Muscle of arm (tissue), 12 donors: ENCODE measurements around the gene CHST3. TPM values are rescaled to one million over a fixed set of nuclear protein-coding genes. Genes with fewer than 3 reads are reported as not detected.
"Not testable (repeated sequence)": the region's sequence is repeated elsewhere in the genome, so short reads cannot be mapped to it uniquely, and the experiment has no call there.

Source experiments
- DNase-seq: peaks from one replicate; pipeline ENCODE4 v3.0.0-alpha.2; 2013
- polyA plus RNA-seq, 12 donors: library from polyadenylated mRNA; unstranded; fragments of 120-200 nt; gene quantifications; one replicate each; pipeline ENCODE4 v1.2.1, GENCODE V29; 2013; ENCODE audit not compliant: insufficient read length in 12 of 12

CHST3 gene
- polyA plus RNA-seq, 12 donors, result 11.2 to 59.4 (median 14.0) TPM

- DNase-seq, result no peak
These were observed 18.2 kb upstream of the CHST3 start for GRCh38 chr10:71945819-71946474.

GRCh38 chr10:71946700-71947099, 17.5 kb upstream of the CHST3 start:
- no peak for DNase-seq

- DNase-seq, result no peak
These were observed 15.6 kb upstream of the CHST3 start for GRCh38 chr10:71948496-71949067.

GRCh38 chr10:71950683-71951082, 13.5 kb upstream of the CHST3 start:
- DNase-seq, result no peak

GRCh38 chr10:71952745-71953144, 11.4 kb upstream of the CHST3 start:
- DNase-seq, result no peak

GRCh38 chr10:71957546-71958275, 6.5 kb upstream of the CHST3 start:
- no peak for DNase-seq

- DNase-seq, result no peak
These were observed 4.7 kb upstream of the CHST3 start for GRCh38 chr10:71959526-71959925.

- no peak for DNase-seq
These were observed 2.4 kb upstream of the CHST3 start for GRCh38 chr10:71961831-71962230.

- no peak for DNase-seq
These were observed 1.3 kb upstream of the CHST3 start for GRCh38 chr10:71962901-71963300.

GRCh38 chr10:71963351-71964097, 671 bp upstream of the CHST3 start:
- peak; percentile 55 for DNase-seq

- DNase-seq, result peak; percentile 60
These were observed 734 bp downstream of the CHST3 start for GRCh38 chr10:71964743-71965515.

GRCh38 chr10:71965623-71966022, 1.4 kb downstream of the CHST3 start:
- DNase-seq, result no peak

GRCh38 chr10:71966046-71967004, 2.1 kb downstream of the CHST3 start:
- no peak for DNase-seq

GRCh38 chr10:71967958-71968357, 3.8 kb downstream of the CHST3 start:
- DNase-seq, result not testable (repeated sequence)

- DNase-seq, result no peak
These were observed 4.6 kb downstream of the CHST3 start for GRCh38 chr10:71968553-71969474.

GRCh38 chr10:71969929-71970328, 5.7 kb downstream of the CHST3 start:
- DNase-seq, result no peak

GRCh38 chr10:71970331-71970730, 6.1 kb downstream of the CHST3 start:
- no peak for DNase-seq

- DNase-seq, result no peak
These were observed 6.7 kb downstream of the CHST3 start for GRCh38 chr10:71970869-71971268.

- no peak for DNase-seq
These were observed 7.1 kb downstream of the CHST3 start for GRCh38 chr10:71971311-71971731.
